SU-DHL-6 (cell line): Measurements from ENCODE around the gene MBL2.

Experiments used
- EZH2phosphoT487 ChIP-seq: fragments of 200-600 bp; sonication (generic), shearing (Covaris generic); conservative IDR thresholded peaks from 2 replicates; pipeline ENCODE4 v1.6.1; 2018; ENCODE audit warnings: mild to moderate bottlenecking, antibody characterized with exemption, low read length, moderate library complexity, mixed read lengths
- TF ChIP-seq, protein P1 (sequence below): fragments of 200-600 bp; sonication (generic); IDR thresholded peaks from one replicate; pipeline ENCODE4 v1.5.1; 2017; ENCODE audit warnings: antibody characterized with exemption, mild to moderate bottlenecking, low read length, moderate library complexity; ENCODE audit not compliant: insufficient read depth, poor library complexity, severe bottlenecking

DNA sequence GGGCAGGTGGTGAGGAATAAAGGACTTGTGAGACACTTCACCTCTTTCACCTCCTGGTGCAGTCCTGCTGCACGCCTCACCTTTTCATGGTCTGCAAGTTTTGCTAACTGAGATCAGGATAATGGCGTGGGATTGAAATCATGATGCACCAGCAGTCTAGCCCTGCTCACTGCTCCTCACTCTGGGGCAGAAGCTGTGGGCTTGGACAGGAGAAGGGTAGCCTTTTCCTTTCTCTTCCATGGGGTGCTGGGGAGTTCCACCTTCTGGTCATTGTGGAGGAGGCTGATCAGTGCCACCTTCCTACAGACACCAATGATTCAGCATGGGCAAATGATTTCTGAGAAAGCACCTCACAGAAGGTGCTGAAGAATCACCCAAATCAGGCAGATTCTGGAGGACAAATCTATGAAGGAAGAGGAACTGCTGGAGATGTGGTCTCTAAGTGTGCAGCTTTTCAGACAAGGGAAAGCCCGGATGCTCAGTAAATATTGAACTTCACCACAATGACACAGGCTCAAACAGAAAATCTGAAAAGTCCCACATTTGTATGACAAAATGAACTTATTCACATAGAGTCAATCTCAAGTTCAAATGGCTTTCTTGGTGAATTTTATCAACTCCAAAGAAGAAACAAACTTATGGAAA is 19.7 kb downstream of the MBL2 start:
- TF ChIP-seq, protein P1, sequence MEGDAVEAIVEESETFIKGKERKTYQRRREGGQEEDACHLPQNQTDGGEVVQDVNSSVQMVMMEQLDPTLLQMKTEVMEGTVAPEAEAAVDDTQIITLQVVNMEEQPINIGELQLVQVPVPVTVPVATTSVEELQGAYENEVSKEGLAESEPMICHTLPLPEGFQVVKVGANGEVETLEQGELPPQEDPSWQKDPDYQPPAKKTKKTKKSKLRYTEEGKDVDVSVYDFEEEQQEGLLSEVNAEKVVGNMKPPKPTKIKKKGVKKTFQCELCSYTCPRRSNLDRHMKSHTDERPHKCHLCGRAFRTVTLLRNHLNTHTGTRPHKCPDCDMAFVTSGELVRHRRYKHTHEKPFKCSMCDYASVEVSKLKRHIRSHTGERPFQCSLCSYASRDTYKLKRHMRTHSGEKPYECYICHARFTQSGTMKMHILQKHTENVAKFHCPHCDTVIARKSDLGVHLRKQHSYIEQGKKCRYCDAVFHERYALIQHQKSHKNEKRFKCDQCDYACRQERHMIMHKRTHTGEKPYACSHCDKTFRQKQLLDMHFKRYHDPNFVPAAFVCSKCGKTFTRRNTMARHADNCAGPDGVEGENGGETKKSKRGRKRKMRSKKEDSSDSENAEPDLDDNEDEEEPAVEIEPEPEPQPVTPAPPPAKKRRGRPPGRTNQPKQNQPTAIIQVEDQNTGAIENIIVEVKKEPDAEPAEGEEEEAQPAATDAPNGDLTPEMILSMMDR: no peak
- TF ChIP-seq EZH2phosphoT487: no peak
